Neural progenitor cell (in vitro differentiated cells): Measurements from ENCODE around the gene IQCH. TPM values are rescaled to one million over a fixed set of nuclear protein-coding genes. Genes with fewer than 3 reads are reported as not detected.

Experiments
- DNase-seq: peaks from one replicate; pipeline ENCODE4 v3.0.0-alpha.2; 2016; ENCODE audit warnings: low spot score
- H2AFZ ChIP-seq: fragments of 200-600 bp; sonication (generic); replicated peaks from 2 replicates; pipeline ENCODE4 v1.6.1; 2016; ENCODE audit warnings: antibody characterized with exemption
- H3F3A ChIP-seq: fragments of 200-600 bp; sonication (generic); 2 replicates; pipeline ENCODE4 v1.6.1; 2016; ENCODE audit warnings: antibody characterized with exemption, low read depth
- H3K27ac ChIP-seq: fragments of 200-600 bp; sonication (generic); 2 replicates; pipeline ENCODE4 v1.5.1; 2016; ENCODE audit warnings: mild to moderate bottlenecking
- H3K27me3 ChIP-seq: fragments of 200-600 bp; sonication (generic); 2 replicates; pipeline ENCODE4 v1.6.1; 2016; ENCODE audit warnings: mild to moderate bottlenecking, moderate library complexity
- H3K36me3 ChIP-seq: fragments of 200-600 bp; sonication (generic); 2 replicates; pipeline ENCODE4 v1.5.1; 2016
- H3K4me1 ChIP-seq: fragments of 200-600 bp; sonication (generic); 2 replicates; pipeline ENCODE4 v1.6.1; 2016; ENCODE audit warnings: mixed run types
- H3K4me2 ChIP-seq: fragments of 200-600 bp; sonication (generic); 2 replicates; pipeline ENCODE4 v1.6.1; 2016
- H3K4me3 ChIP-seq: fragments of 200-600 bp; sonication (generic); 2 replicates; pipeline ENCODE4 v1.5.1; 2016
- H3K79me2 ChIP-seq: fragments of 200-600 bp; sonication (generic); 2 replicates; pipeline ENCODE4 v1.6.1; 2016; ENCODE audit warnings: low read depth
- H3K9ac ChIP-seq: fragments of 200-600 bp; sonication (generic); 2 replicates; pipeline ENCODE4 v1.6.1; 2016
- H3K9me3 ChIP-seq: fragments of 200-600 bp; sonication (generic); 2 replicates; pipeline ENCODE4 v1.5.1; 2016; ENCODE audit warnings: low read depth
- H4K20me1 ChIP-seq: fragments of 200-600 bp; sonication (generic); 2 replicates; pipeline ENCODE4 v1.6.1; 2016; ENCODE audit warnings: low read depth
- H3K27ac Mint-ChIP-seq: 3 replicates; pipeline ENCODE4 v1.8.0; 2021; ENCODE audit warnings: mixed read lengths
- H3K27me3 Mint-ChIP-seq: 2 replicates; pipeline ENCODE4 v1.8.0; 2022; ENCODE audit warnings: low read depth, mild to moderate bottlenecking, inconsistent platforms, moderate library complexity, mixed read lengths; ENCODE audit not compliant: insufficient read depth
- H3K36me3 Mint-ChIP-seq: 3 replicates; pipeline ENCODE4 v1.8.0; 2021; ENCODE audit warnings: mixed read lengths
- H3K4me1 Mint-ChIP-seq: 3 replicates; pipeline ENCODE4 v1.8.0; 2021; ENCODE audit warnings: mixed read lengths
- H3K4me3 Mint-ChIP-seq: 3 replicates; pipeline ENCODE4 v1.8.0; 2021; ENCODE audit warnings: mild to moderate bottlenecking, moderate library complexity, mixed read lengths
- H3K9me3 Mint-ChIP-seq: 3 replicates; pipeline ENCODE4 v1.8.0; 2020; ENCODE audit warnings: mixed read lengths
- CTCF ChIP-seq: fragments of 200-600 bp; sonication (generic); IDR thresholded peaks from 2 replicates; pipeline ENCODE4 v1.5.1; 2017; ENCODE audit warnings: antibody characterized with exemption, mild to moderate bottlenecking
- EZH2 ChIP-seq: fragments of 200-600 bp; sonication (generic); IDR thresholded peaks from 2 replicates; pipeline ENCODE4 v1.6.1; 2017; ENCODE audit warnings: antibody characterized with exemption, mild to moderate bottlenecking, moderate library complexity
- EZH2phosphoT487 ChIP-seq: fragments of 200-600 bp; sonication (generic); IDR thresholded peaks from 2 replicates; pipeline ENCODE4 v1.6.1; 2017; ENCODE audit warnings: antibody characterized with exemption
- total RNA-seq: library from RNA; depleted of rRNA; stranded (reverse); fragments of >200 nt; gene quantifications from 2 replicates; pipeline ENCODE4 v1.2.3, GENCODE V29; 2015; ENCODE audit warnings: low replicate concordance

The IQCH gene
- total RNA-seq, 1 donor from 2014 or later, result 21.0 TPM

- peaks cover 29% of the 10 kb centered on the region for H3K79me2 ChIP-seq
- Mint-ChIP-seq H3K4me3 (no peak overlapping the region), H3K9me3 (no peaks in the 10 kb centered on the region), H3K27ac (peak overlapping the region; percentile 46), H3K4me1 (peaks cover 37% of the 10 kb centered on the region), H3K27me3 (no peaks in the 10 kb centered on the region), H3K36me3 (peaks cover 7% of the 10 kb centered on the region)
- TF ChIP-seq EZH2, result no peak
- no peak for TF ChIP-seq CTCF
- no peak for TF ChIP-seq EZH2phosphoT487
- no peaks in the 10 kb centered on the region for H3K27me3 ChIP-seq
- H3F3A ChIP-seq, result peaks cover 24% of the 10 kb centered on the region
- no peak overlapping the region for H3K9ac ChIP-seq
- H3K9me3 ChIP-seq, result no peaks in the 10 kb centered on the region
- H3K36me3 ChIP-seq, result peaks cover 4% of the 10 kb centered on the region
- H4K20me1 ChIP-seq, result peaks cover 5% of the 10 kb centered on the region
- no peak overlapping the region for H3K4me3 ChIP-seq
- no peak overlapping the region for H3K27ac ChIP-seq
- DNase-seq, result no peak
- H3K4me2 ChIP-seq, result peak overlapping the region; percentile 72
- no peak overlapping the region for H2AFZ ChIP-seq
- H3K4me1 ChIP-seq, result peaks cover 33% of the 10 kb centered on the region
Observed at GRCh38 chr15:67549736-67550135, 295.1 kb downstream of the IQCH start.

- no peak overlapping the region for H3K4me3 Mint-ChIP-seq
- peaks cover 5% of the 10 kb centered on the region for H4K20me1 ChIP-seq
Observed at GRCh38 chr15:67550522-67550921, 295.9 kb downstream of the IQCH start.

GRCh38 chr15:67551207-67551743 lies 296.7 kb downstream of the IQCH start:
- H3K4me1 Mint-ChIP-seq, result peaks cover 37% of the 10 kb centered on the region
- TF ChIP-seq EZH2phosphoT487, result no peak
- no peak for TF ChIP-seq EZH2
- TF ChIP-seq CTCF, result no peak
- H3K9me3 ChIP-seq, result no peaks in the 10 kb centered on the region
- H3K4me2 ChIP-seq, result no peak overlapping the region
- H3K9ac ChIP-seq, result no peak overlapping the region
- peaks cover 4% of the 10 kb centered on the region for H3K36me3 ChIP-seq
- H3K9me3 Mint-ChIP-seq, result no peaks in the 10 kb centered on the region
- peaks cover 5% of the 10 kb centered on the region for H4K20me1 ChIP-seq
- H3K36me3 Mint-ChIP-seq, result peaks cover 14% of the 10 kb centered on the region
- H3K27me3 Mint-ChIP-seq, result no peaks in the 10 kb centered on the region
- no peak overlapping the region for H3K27ac Mint-ChIP-seq
- H3K27me3 ChIP-seq, result no peaks in the 10 kb centered on the region
- H3K4me1 ChIP-seq, result peaks cover 33% of the 10 kb centered on the region
- H3K4me3 Mint-ChIP-seq, result no peak overlapping the region
- no peak overlapping the region for H3K27ac ChIP-seq
- no peak overlapping the region for H3K4me3 ChIP-seq
- peaks cover 24% of the 10 kb centered on the region for H3F3A ChIP-seq
- DNase-seq, result no peak
- peaks cover 22% of the 10 kb centered on the region for H3K79me2 ChIP-seq
- H2AFZ ChIP-seq, result no peak overlapping the region

More at GRCh38 chr15:67550522-67550921, 295.9 kb downstream of the IQCH start:
- H3K9ac ChIP-seq, result no peak overlapping the region
- H2AFZ ChIP-seq, result no peak overlapping the region
- no peak for DNase-seq
- Mint-ChIP-seq H3K27me3 (no peaks in the 10 kb centered on the region), H3K9me3 (no peaks in the 10 kb centered on the region), H3K36me3 (peaks cover 11% of the 10 kb centered on the region), H3K27ac (no peak overlapping the region), H3K4me1 (peaks cover 37% of the 10 kb centered on the region)
- no peak overlapping the region for H3K27ac ChIP-seq
- peaks cover 33% of the 10 kb centered on the region for H3K4me1 ChIP-seq
- peaks cover 4% of the 10 kb centered on the region for H3K36me3 ChIP-seq
- no peak overlapping the region for H3K4me3 ChIP-seq
- H3K9me3 ChIP-seq, result no peaks in the 10 kb centered on the region
- no peaks in the 10 kb centered on the region for H3K27me3 ChIP-seq
- H3K4me2 ChIP-seq, result peak overlapping the region; percentile 72
- H3F3A ChIP-seq, result peaks cover 24% of the 10 kb centered on the region
- peaks cover 22% of the 10 kb centered on the region for H3K79me2 ChIP-seq
- no peak for TF ChIP-seq EZH2phosphoT487
- TF ChIP-seq CTCF, result no peak
- no peak for TF ChIP-seq EZH2

Other genes starting within 250 kb of the IQCH start
- gene SMAD3, start 189.2 kb upstream of the IQCH start, total RNA-seq, result 12.5 and 14.3 TPM in 2 replicates
- gene AAGAB, start 125 bp upstream of the IQCH start, total RNA-seq, result 61.5 and 68.0 TPM in 2 replicates